Panc1 (cell line): ENCODE data around the gene CACNA1B.

ENCODE experiments used
- CTCF ChIP-seq: fragments of 450-650 bp; IDR thresholded peaks from 2 replicates; pipeline ENCODE4 v1.5.1; 2017; ENCODE audit warnings: mild to moderate bottlenecking
- TCF7L2 ChIP-seq: IDR thresholded peaks from 2 replicates; pipeline ENCODE4 v1.6.1; 2011; ENCODE audit warnings: mild to moderate bottlenecking, low read depth, low read length, inconsistent platforms
- TF ChIP-seq, protein P1 (sequence below), 2 experiments: IDR thresholded peaks; 2 replicates each; pipeline ENCODE4 v1.6.1; 2011 to 2012; ENCODE audit warnings: low read depth in 2 of 2, control low read depth in 1 of 2, low read length in 1 of 2, mild to moderate bottlenecking in 1 of 2, moderate library complexity in 1 of 2; ENCODE audit not compliant: insufficient read depth in 1 of 2

- no peak for TF ChIP-seq CTCF
- TF ChIP-seq TCF7L2: no peak
- TF ChIP-seq, protein P1, sequence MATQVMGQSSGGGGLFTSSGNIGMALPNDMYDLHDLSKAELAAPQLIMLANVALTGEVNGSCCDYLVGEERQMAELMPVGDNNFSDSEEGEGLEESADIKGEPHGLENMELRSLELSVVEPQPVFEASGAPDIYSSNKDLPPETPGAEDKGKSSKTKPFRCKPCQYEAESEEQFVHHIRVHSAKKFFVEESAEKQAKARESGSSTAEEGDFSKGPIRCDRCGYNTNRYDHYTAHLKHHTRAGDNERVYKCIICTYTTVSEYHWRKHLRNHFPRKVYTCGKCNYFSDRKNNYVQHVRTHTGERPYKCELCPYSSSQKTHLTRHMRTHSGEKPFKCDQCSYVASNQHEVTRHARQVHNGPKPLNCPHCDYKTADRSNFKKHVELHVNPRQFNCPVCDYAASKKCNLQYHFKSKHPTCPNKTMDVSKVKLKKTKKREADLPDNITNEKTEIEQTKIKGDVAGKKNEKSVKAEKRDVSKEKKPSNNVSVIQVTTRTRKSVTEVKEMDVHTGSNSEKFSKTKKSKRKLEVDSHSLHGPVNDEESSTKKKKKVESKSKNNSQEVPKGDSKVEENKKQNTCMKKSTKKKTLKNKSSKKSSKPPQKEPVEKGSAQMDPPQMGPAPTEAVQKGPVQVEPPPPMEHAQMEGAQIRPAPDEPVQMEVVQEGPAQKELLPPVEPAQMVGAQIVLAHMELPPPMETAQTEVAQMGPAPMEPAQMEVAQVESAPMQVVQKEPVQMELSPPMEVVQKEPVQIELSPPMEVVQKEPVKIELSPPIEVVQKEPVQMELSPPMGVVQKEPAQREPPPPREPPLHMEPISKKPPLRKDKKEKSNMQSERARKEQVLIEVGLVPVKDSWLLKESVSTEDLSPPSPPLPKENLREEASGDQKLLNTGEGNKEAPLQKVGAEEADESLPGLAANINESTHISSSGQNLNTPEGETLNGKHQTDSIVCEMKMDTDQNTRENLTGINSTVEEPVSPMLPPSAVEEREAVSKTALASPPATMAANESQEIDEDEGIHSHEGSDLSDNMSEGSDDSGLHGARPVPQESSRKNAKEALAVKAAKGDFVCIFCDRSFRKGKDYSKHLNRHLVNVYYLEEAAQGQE (IDR thresholded peaks at IDR 0.05; ENCODE audit: insufficient read depth in 1 of 2, low read depth in 2 of 2, low read length in 1 of 2): no peak
Measured at GRCh38 chr9:137920753-137921152, 43.2 kb downstream of the CACNA1B start.
